Measurements from ENCODE around the gene HLA-DOA. TPM values are rescaled to one million over a fixed set of nuclear protein-coding genes. Genes with fewer than 3 reads are reported as not detected.

HLA-DOA gene
- polyA plus RNA-seq, 1 donor (not counting 4 experiments of a cell fraction or from before 2014, with no cell fraction given): not detected

GRCh38 chr6:33015798-33016197, 6.4 kb upstream of the HLA-DOA start:
- Histone ChIP-seq H3K4me3 (ENCODE audit: control insufficient read depth in 2 of 3, extremely low read depth in 1 of 3, insufficient read depth in 2 of 3, low read depth in 1 of 3, low read length in 3 of 3) (no peak overlapping the region), H3K36me3 (ENCODE audit: control insufficient read depth in 2 of 2, extremely low read depth in 1 of 2, insufficient read depth in 2 of 2, low read length in 2 of 2) (no peaks in the 10 kb centered on the region), H3K79me2 (ENCODE audit: control insufficient read depth, insufficient read depth, low read length) (no peaks in the 10 kb centered on the region), H3K27ac (ENCODE audit: control insufficient read depth, insufficient read depth, low read length) (no peak overlapping the region), H4K20me1 (ENCODE audit: control insufficient read depth, extremely low read depth, insufficient read depth, low read length) (no peaks in the 10 kb centered on the region), H3K4me2 (ENCODE audit: control insufficient read depth, extremely low read depth, insufficient read depth, low read depth, low read length) (no peak overlapping the region), H3K27me3 (ENCODE audit: control insufficient read depth, extremely low read depth, insufficient read depth, low read length) (peaks cover 24% of the 10 kb centered on the region), H3K4me1 (ENCODE audit: control insufficient read depth, extremely low read depth, insufficient read depth, low read length) (no peaks in the 10 kb centered on the region), H3K9me1 (ENCODE audit: control insufficient read depth, extremely low read depth, insufficient read depth, low read length) (no peaks in the 10 kb centered on the region), H3K9me3 (ENCODE audit: control insufficient read depth, low read depth, low read length) (no peaks in the 10 kb centered on the region), H3K9ac (ENCODE audit: control insufficient read depth, extremely low read depth, insufficient read depth, low read length) (no peak overlapping the region), H2AFZ (ENCODE audit: control insufficient read depth, low read length) (no peak overlapping the region)
- no peak for DNase-seq (ENCODE audit: low read depth, low spot score)
- dilution Hi-C loops (cut with MboI; ENCODE audit: extremely low pct_ligation_motif_present, low sequenced_read_pairs): no loop called here
- no peak for FAIRE-seq
- TF ChIP-seq CTCF (optimal IDR thresholded peaks at IDR 0.05 in 1 of 3, IDR thresholded peaks at IDR 0.05 in 1 of 3, conservative IDR thresholded peaks at IDR 0.05 in 1 of 3; ENCODE audit: extremely low read depth in 1 of 3, insufficient read depth in 2 of 3, low read length in 3 of 3) (no peak), EZH2 (IDR thresholded peaks at IDR 0.05; ENCODE audit: low read length) (no peak)

GRCh38 chr6:33014841-33015634, 5.6 kb upstream of the HLA-DOA start:
- H2AFZ ChIP-seq (ENCODE audit: control insufficient read depth, low read length): no peak overlapping the region
- no peak overlapping the region for H3K4me3 ChIP-seq (ENCODE audit: control insufficient read depth in 2 of 3, extremely low read depth in 1 of 3, insufficient read depth in 2 of 3, low read depth in 1 of 3, low read length in 3 of 3)
- H3K79me2 ChIP-seq (ENCODE audit: control insufficient read depth, insufficient read depth, low read length): no peaks in the 10 kb centered on the region
- H3K9me1 ChIP-seq (ENCODE audit: control insufficient read depth, extremely low read depth, insufficient read depth, low read length): no peaks in the 10 kb centered on the region
- H3K27me3 ChIP-seq (ENCODE audit: control insufficient read depth, extremely low read depth, insufficient read depth, low read length): peaks cover 32% of the 10 kb centered on the region
- H3K36me3 ChIP-seq (ENCODE audit: control insufficient read depth in 2 of 2, extremely low read depth in 1 of 2, insufficient read depth in 2 of 2, low read length in 2 of 2): no peaks in the 10 kb centered on the region
- H4K20me1 ChIP-seq (ENCODE audit: control insufficient read depth, extremely low read depth, insufficient read depth, low read length): no peaks in the 10 kb centered on the region
- DNase-seq (ENCODE audit: low read depth, low spot score) (peak; percentile 33), FAIRE-seq (peak; percentile 36)
- no peak overlapping the region for H3K9ac ChIP-seq (ENCODE audit: control insufficient read depth, extremely low read depth, insufficient read depth, low read length)
- H3K4me2 ChIP-seq (ENCODE audit: control insufficient read depth, extremely low read depth, insufficient read depth, low read depth, low read length): no peak overlapping the region
- no peaks in the 10 kb centered on the region for H3K9me3 ChIP-seq (ENCODE audit: control insufficient read depth, low read depth, low read length)
- TF ChIP-seq CTCF (optimal IDR thresholded peaks at IDR 0.05 in 1 of 3, IDR thresholded peaks at IDR 0.05 in 1 of 3, conservative IDR thresholded peaks at IDR 0.05 in 1 of 3; ENCODE audit: extremely low read depth in 1 of 3, insufficient read depth in 2 of 3, low read length in 3 of 3): peak; percentile 42 to 58 (median 42)
- no peak for TF ChIP-seq EZH2 (IDR thresholded peaks at IDR 0.05; ENCODE audit: low read length)
- no peak overlapping the region for H3K27ac ChIP-seq (ENCODE audit: control insufficient read depth, insufficient read depth, low read length)
- no peaks in the 10 kb centered on the region for H3K4me1 ChIP-seq (ENCODE audit: control insufficient read depth, extremely low read depth, insufficient read depth, low read length)
- dilution Hi-C loops (cut with MboI; ENCODE audit: extremely low pct_ligation_motif_present, low sequenced_read_pairs): no loop called here

Data from keratinocyte (primary cell).